ENCODE data around the gene PELI1.

- TF ChIP-seq TBP (IDR thresholded peaks at IDR 0.05; ENCODE audit: low read depth, low read length), result no peak
- TF ChIP-seq EGR1 (IDR thresholded peaks at IDR 0.05; ENCODE audit: borderline replicate concordance, low read depth, low read length), result no peak
- no peak for TF ChIP-seq ZNF274 (IDR thresholded peaks at IDR 0.05; ENCODE audit: borderline replicate concordance, extremely low read depth, low read length)
- TF ChIP-seq TAF1 (IDR thresholded peaks at IDR 0.05; ENCODE audit: low read depth, low read length), result no peak
- TF ChIP-seq CTCF (IDR thresholded peaks at IDR 0.05; ENCODE audit: control extremely low read depth in 1 of 3, insufficient read depth in 1 of 3, low read depth in 1 of 3, low read length in 3 of 3), result no peak
- TF ChIP-seq CHD2 (IDR thresholded peaks at IDR 0.05; ENCODE audit: low read length), result no peak
Observed at GRCh38 chr2:64062840-64063239, 81.4 kb downstream of the PELI1 start.
